Renal cortical epithelial cell (primary cell): ENCODE results near the gene LGALS7B. TPM values are rescaled to one million over a fixed set of nuclear protein-coding genes. Genes with fewer than 3 reads are reported as not detected.
"Not testable (repeated sequence)": the region's sequence is repeated elsewhere in the genome, so short reads cannot be mapped to it uniquely, and the experiment has no call there.

ENCODE experiments used
- DNase-seq: peaks from one replicate; pipeline ENCODE4 v3.0.0-alpha.2; 2011; ENCODE audit warnings: low read depth
- total RNA-seq: library from RNA; depleted of rRNA; stranded (reverse); fragments of >200 nt; gene quantifications from 2 replicates; pipeline ENCODE4 v1.2.3, GENCODE V29; 2014

The LGALS7B gene
- total RNA-seq, 1 donor from 2014 or later: not detected

- DNase-seq: not testable (repeated sequence)
Measured at GRCh38 chr19:38821230-38821825, 32.3 kb downstream of the LGALS7B start.

GRCh38 chr19:38825936-38826335 is 36.9 kb downstream of the LGALS7B start:
- not testable (repeated sequence) for DNase-seq

- DNase-seq: no peak
Measured at GRCh38 chr19:38826856-38827551, 38.0 kb downstream of the LGALS7B start.

GRCh38 chr19:38829203-38829602 is 40.2 kb downstream of the LGALS7B start:
- DNase-seq: not testable (repeated sequence)

GRCh38 chr19:38830039-38830733 is 41.2 kb downstream of the LGALS7B start:
- peak; percentile 61 for DNase-seq

GRCh38 chr19:38831142-38831605 is 42.2 kb downstream of the LGALS7B start:
- peak; percentile 97 for DNase-seq

- no peak for DNase-seq
Measured at GRCh38 chr19:38833092-38833425, 44.1 kb downstream of the LGALS7B start.

- no peak for DNase-seq
Measured at GRCh38 chr19:38834104-38834490, 45.1 kb downstream of the LGALS7B start.

GRCh38 chr19:38834590-38834989 is 45.6 kb downstream of the LGALS7B start:
- DNase-seq: no peak

- DNase-seq: no peak
Measured at GRCh38 chr19:38836159-38836982, 47.4 kb downstream of the LGALS7B start.

GRCh38 chr19:38836983-38837626 is 48.1 kb downstream of the LGALS7B start:
- no peak for DNase-seq

GRCh38 chr19:38837656-38838121 is 48.7 kb downstream of the LGALS7B start:
- peak; percentile 75 for DNase-seq

GRCh38 chr19:38838208-38838985 is 49.4 kb downstream of the LGALS7B start:
- DNase-seq: peak; percentile 69

GRCh38 chr19:38838986-38839761 is 50.2 kb downstream of the LGALS7B start:
- no peak for DNase-seq

- DNase-seq: no peak
Measured at GRCh38 chr19:38839816-38840582, 51.0 kb downstream of the LGALS7B start.

- DNase-seq: no peak
Measured at GRCh38 chr19:38840583-38840968, 51.6 kb downstream of the LGALS7B start.
